Measurements from ENCODE around the gene DLG5.

The DLG5 gene

DNA sequence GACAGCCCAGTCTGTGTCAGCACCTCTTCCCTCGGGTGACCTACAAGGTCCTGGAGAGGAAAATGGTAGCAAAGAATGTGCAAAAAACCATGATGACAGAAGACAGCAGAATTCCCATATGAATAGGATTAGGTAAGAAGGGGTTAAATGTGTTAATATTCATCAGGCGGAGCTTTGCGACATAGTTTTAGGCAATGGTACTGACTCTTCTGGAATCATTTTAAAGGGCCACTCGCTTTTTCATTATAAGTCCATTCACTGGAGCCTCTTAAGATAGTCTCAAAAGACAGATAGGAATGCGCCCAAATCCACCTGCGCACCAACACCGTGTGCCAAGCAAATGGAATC lies 38.2 kb downstream of the DLG5 start:
- no peaks in the 10 kb centered on the region for H3K9me3 ChIP-seq (ENCODE audit: insufficient read depth, low read length)
- no peak overlapping the region for H3K4me2 ChIP-seq (ENCODE audit: low read depth, low read length, poor library complexity, severe bottlenecking)
- H2AFZ ChIP-seq (ENCODE audit: low read depth, low read length, severe bottlenecking) = no peak overlapping the region
- H3K36me3 ChIP-seq (ENCODE audit: low read length) = no peaks in the 10 kb centered on the region
- no peaks in the 10 kb centered on the region for H4K20me1 ChIP-seq (ENCODE audit: low read depth, low read length)
- no peaks in the 10 kb centered on the region for H3K27me3 ChIP-seq (ENCODE audit: low read length)
- no peak overlapping the region for H3K27ac ChIP-seq (ENCODE audit: low read depth, low read length)
- H3K9ac ChIP-seq (ENCODE audit: low read length) = no peak overlapping the region
- H3K9me2 ChIP-seq (replicated peaks; ENCODE audit: insufficient read depth, low read length) = no peaks in the 10 kb centered on the region
- no peak overlapping the region for H3K4me3 ChIP-seq (ENCODE audit: insufficient read depth, low read length, poor library complexity, severe bottlenecking)
- no peaks in the 10 kb centered on the region for H3K79me2 ChIP-seq (ENCODE audit: insufficient read depth, low read length)
- TF ChIP-seq EZH2phosphoT487 (conservative IDR thresholded peaks at IDR 0.05; ENCODE audit: low read length) = no peak
- TF ChIP-seq, protein P1, sequence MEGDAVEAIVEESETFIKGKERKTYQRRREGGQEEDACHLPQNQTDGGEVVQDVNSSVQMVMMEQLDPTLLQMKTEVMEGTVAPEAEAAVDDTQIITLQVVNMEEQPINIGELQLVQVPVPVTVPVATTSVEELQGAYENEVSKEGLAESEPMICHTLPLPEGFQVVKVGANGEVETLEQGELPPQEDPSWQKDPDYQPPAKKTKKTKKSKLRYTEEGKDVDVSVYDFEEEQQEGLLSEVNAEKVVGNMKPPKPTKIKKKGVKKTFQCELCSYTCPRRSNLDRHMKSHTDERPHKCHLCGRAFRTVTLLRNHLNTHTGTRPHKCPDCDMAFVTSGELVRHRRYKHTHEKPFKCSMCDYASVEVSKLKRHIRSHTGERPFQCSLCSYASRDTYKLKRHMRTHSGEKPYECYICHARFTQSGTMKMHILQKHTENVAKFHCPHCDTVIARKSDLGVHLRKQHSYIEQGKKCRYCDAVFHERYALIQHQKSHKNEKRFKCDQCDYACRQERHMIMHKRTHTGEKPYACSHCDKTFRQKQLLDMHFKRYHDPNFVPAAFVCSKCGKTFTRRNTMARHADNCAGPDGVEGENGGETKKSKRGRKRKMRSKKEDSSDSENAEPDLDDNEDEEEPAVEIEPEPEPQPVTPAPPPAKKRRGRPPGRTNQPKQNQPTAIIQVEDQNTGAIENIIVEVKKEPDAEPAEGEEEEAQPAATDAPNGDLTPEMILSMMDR (IDR thresholded peaks at IDR 0.05; ENCODE audit: insufficient read depth, low read length, poor library complexity, severe bottlenecking) = no peak
- no peaks in the 10 kb centered on the region for H3F3A ChIP-seq (ENCODE audit: insufficient read depth)

DNA sequence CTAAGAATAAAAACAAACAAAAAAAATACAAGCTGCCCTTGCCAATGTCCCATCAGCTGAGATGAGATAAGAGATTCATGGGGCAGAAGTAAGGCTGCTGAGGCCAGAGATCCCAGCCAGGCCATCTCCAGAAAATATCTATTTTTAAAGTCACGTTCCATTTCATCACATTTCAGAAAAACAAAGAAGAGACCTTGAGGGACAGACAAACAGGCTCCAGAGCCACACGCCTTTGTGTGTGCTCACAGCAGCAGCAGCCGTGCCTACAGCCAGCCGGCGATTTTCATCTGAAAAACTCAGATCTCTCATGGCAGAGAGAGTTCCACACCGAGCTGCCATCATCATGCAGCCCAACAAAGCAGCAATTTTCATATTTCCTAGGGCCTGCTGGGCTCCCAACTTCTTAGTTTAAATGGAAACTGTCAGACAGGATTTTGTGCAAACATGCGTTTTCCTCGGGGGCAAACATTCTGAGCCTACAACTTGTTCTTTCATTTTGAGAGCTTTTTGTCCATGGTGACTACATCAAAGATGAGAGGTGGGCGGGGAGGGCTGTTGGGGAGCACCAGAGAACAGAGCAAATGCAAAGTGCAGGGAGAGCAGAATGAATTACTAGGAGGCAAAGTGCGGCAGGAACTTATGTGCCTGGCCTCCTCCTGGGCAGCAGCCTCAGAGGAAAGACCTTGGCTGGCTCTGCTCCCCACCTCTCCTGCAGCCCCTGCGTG lies 38.8 kb downstream of the DLG5 start:
- Histone ChIP-seq H3K27ac (ENCODE audit: low read depth, low read length) (no peak overlapping the region), H3K4me3 (ENCODE audit: insufficient read depth, low read length, poor library complexity, severe bottlenecking) (no peak overlapping the region), H3F3A (ENCODE audit: insufficient read depth) (no peaks in the 10 kb centered on the region), H3K36me3 (ENCODE audit: low read length) (no peaks in the 10 kb centered on the region), H3K9me3 (ENCODE audit: insufficient read depth, low read length) (no peaks in the 10 kb centered on the region), H3K9ac (ENCODE audit: low read length) (no peak overlapping the region), H3K79me2 (ENCODE audit: insufficient read depth, low read length) (no peaks in the 10 kb centered on the region), H3K9me2 (replicated peaks; ENCODE audit: insufficient read depth, low read length) (no peaks in the 10 kb centered on the region), H4K20me1 (ENCODE audit: low read depth, low read length) (no peaks in the 10 kb centered on the region), H3K27me3 (ENCODE audit: low read length) (no peaks in the 10 kb centered on the region), H2AFZ (ENCODE audit: low read depth, low read length, severe bottlenecking) (no peak overlapping the region), H3K4me2 (ENCODE audit: low read depth, low read length, poor library complexity, severe bottlenecking) (no peak overlapping the region)
- TF ChIP-seq, protein P1 (IDR thresholded peaks at IDR 0.05; ENCODE audit: insufficient read depth, low read length, poor library complexity, severe bottlenecking) = no peak
- no peak for TF ChIP-seq EZH2phosphoT487 (conservative IDR thresholded peaks at IDR 0.05; ENCODE audit: low read length)

DNA sequence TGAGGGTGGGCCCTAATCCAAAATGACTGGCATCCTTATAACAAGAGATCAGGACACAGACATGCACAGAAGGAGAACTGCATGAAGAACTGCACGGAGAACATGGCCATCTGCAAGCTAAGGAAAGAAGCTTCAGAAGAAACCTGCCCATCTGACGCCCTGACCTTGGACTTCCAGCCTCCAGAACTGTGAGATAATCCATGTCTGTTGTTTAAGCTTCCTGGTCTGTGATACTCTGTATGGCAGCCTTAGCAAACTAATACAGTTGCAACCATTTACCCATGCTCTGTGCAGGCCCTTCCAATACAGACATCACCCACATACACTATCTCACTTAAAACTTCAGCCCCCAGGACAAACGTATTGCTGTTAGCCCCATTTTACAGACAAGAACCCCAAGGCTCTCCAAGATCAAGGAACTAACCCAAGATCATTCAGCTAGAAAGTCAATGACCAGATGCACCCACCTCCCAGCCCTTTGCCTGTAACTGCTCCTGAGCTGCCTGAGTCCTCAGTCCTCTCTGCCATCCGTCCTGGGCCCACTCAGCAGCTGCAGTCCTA lies 39.7 kb downstream of the DLG5 start:
- no peak overlapping the region for H3K27ac ChIP-seq (ENCODE audit: low read depth, low read length)
- no peak overlapping the region for H3K4me3 ChIP-seq (ENCODE audit: insufficient read depth, low read length, poor library complexity, severe bottlenecking)
- no peak overlapping the region for H2AFZ ChIP-seq (ENCODE audit: low read depth, low read length, severe bottlenecking)
- no peak overlapping the region for H3K9ac ChIP-seq (ENCODE audit: low read length)
- no peaks in the 10 kb centered on the region for H3K79me2 ChIP-seq (ENCODE audit: insufficient read depth, low read length)
- no peaks in the 10 kb centered on the region for H3K36me3 ChIP-seq (ENCODE audit: low read length)
- TF ChIP-seq, protein P1 (IDR thresholded peaks at IDR 0.05; ENCODE audit: insufficient read depth, low read length, poor library complexity, severe bottlenecking) = no peak
- no peak for TF ChIP-seq EZH2phosphoT487 (conservative IDR thresholded peaks at IDR 0.05; ENCODE audit: low read length)
- H3K9me3 ChIP-seq (ENCODE audit: insufficient read depth, low read length) = no peaks in the 10 kb centered on the region
- no peaks in the 10 kb centered on the region for H4K20me1 ChIP-seq (ENCODE audit: low read depth, low read length)
- no peak overlapping the region for H3K4me2 ChIP-seq (ENCODE audit: low read depth, low read length, poor library complexity, severe bottlenecking)
- H3K9me2 ChIP-seq (replicated peaks; ENCODE audit: insufficient read depth, low read length) = no peaks in the 10 kb centered on the region
- H3F3A ChIP-seq (ENCODE audit: insufficient read depth) = no peaks in the 10 kb centered on the region
- H3K27me3 ChIP-seq (ENCODE audit: low read length) = no peaks in the 10 kb centered on the region

Measured in SU-DHL-6 (cell line).